K562 treated with DMSO at 1 percent for 48 hours (cell line): Measurements from ENCODE around the gene GPD2. TPM values are rescaled to one million over a fixed set of nuclear protein-coding genes. Genes with fewer than 3 reads are reported as not detected.

ENCODE experiments used
- total RNA-seq: library from RNA; unstranded; fragments of 300-600 nt; gene quantifications from 2 replicates; pipeline ENCODE4 v1.2.3, GENCODE V29; 2022; ENCODE audit warnings: low replicate concordance; ENCODE audit errors: extremely low read depth

The GPD2 gene
- total RNA-seq, result not detected in 2 replicates

GRCh38 chr2:156435718-156436496 lies at the start of gene GPD2:
Gene GPD2, plus strand, starts transcription at chr2:156436379. Its CDS starts 39,727 bp downstream, at chr2:156476106.

Other genes with a start within 250 kb of the GPD2 start
- not detected in 2 replicates for gene NR4A2, start 103.7 kb upstream of the GPD2 start, total RNA-seq